Left ventricle myocardium superior (tissue), 1 donor: ENCODE measurements around the gene CD300LG. TPM values are rescaled to one million over a fixed set of nuclear protein-coding genes. Genes with fewer than 3 reads are reported as not detected.
"Not testable (repeated sequence)": the region's sequence is repeated elsewhere in the genome, so short reads cannot be mapped to it uniquely, and the experiment has no call there.

Experiments
- ATAC-seq: fragments of 200-7000 bp; cut with Tn5 transposase; one replicate; pipeline ENCODE4 v1.9.1; 2020; ENCODE audit warnings: mild to moderate bottlenecking, moderate library complexity
- DNase-seq: peaks from one replicate; pipeline ENCODE4 v3.0.0-alpha.2; 2020
- intact Hi-C: fragments of 100-400 bp; cut with micrococcal nuclease; formaldehyde crosslinking; loops from one replicate; pipeline ENCODE4 v1.11.0; 2022
- long read RNA-seq: library from polyadenylated mRNA; unstranded; transcript quantifications from one replicate; pipeline ENCODE4 v2.0.0, GENCODE V29; 2021
- total RNA-seq: library from RNA; stranded (reverse); fragmentation: NEBNext Ultra II Directional; extraction: Animal tissue kit (Norgen Biotek cat#: 25700); gene quantifications from one replicate; pipeline ENCODE4 v1.2.1, GENCODE V29; 2021
- donor health status: DM: no; HTN: yes; CAD: no; lungs with severe emphysema.

CD300LG gene
- 19.1 TPM for total RNA-seq
- long read RNA-seq, partial matches to known transcripts, result 1 of 16 reads
- long read RNA-seq, other reads (novel, unspliced or antisense), result 14 of 16 reads

GRCh38 chr17:43846963-43847371 lies at the start of gene CD300LG:
CD300LG (plus strand) TSS chr17:43847176; CDS start chr17:43847217, 41 bp downstream.
- DNase-seq, result peak; percentile 60

DNA sequence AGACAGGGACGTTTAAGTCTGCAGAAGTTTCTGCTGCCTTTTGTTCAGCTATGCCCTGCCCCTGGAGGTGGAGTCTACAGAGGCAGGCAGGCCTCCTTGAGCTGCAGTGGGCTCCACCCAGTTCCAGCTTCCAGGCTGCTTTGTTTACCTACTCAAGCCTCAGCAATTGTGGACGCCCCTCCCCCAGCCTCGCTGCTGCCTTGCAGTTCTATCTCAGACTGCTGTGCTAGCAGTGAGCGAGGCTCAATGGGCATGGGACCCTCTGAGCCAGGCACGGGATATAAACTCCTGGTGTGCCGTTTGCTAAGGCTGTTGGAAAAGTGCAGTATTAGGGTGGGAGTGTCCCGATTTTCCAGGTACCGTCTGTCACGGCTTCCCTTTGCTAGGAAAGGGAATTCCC lies 49.0 kb upstream of the CD300LG start:
- intact Hi-C loops, ATAC-seq, DNase-seq: not testable (repeated sequence)

More at GRCh38 chr17:43846963-43847371, at the start of gene CD300LG:
- intact Hi-C loops, result no loop called here
- ATAC-seq, result peak; percentile 44

- DNase-seq (no peak), ATAC-seq (peak; percentile 28)
- intact Hi-C loops, result no loop called here
Measured at GRCh38 chr17:43799047-43799446, 47.9 kb upstream of the CD300LG start.

DNA sequence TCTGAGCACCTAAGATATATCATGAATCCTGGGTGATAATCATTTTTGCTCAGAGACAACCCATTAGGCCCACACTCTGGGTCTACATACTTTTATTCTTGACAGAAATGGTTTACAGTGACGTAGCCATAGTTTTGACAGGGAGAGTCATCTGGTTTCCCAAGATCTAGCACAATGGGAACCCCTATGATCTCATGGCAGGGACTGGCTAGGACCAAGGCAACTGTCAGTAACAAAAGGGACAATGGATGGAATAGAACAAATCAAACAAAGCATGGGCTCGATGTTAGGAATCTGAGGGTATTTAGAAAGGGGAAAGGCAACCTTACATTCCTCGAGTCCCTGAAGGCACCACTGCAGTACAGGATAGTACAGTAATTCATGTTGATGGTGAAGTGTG lies 46.2 kb upstream of the CD300LG start:
- intact Hi-C loops, result no loop called here
- ATAC-seq (no peak), DNase-seq (no peak)

GRCh38 chr17:43801844-43802243 lies 45.1 kb upstream of the CD300LG start:
- intact Hi-C loops, result no loop called here
- ATAC-seq (no peak), DNase-seq (no peak)

DNA sequence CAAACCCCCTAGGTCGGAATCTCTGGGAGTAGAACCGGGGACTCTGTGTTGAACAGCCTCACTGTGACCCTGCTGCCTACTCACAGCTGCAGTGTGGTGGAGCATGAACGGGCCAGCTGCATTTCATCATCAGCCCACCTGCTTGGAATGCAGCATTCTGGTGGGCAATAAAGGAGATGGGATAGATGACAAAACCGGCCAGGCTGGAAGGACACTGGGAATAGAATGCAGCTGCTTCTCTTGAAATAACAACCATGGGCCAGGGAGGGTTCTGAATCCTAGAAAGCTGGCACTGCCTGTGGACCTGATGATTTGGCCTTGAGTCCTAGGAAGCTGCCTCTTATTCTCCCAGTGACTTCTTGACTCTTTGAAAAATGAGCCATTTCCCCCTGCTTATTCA lies 43.2 kb upstream of the CD300LG start:
- DNase-seq, result no peak
- ATAC-seq, result no peak
- intact Hi-C loops, result no loop called here

- ATAC-seq (no peak), DNase-seq (no peak)
- intact Hi-C loops, result no loop called here
Measured at GRCh38 chr17:43805117-43805516, 41.9 kb upstream of the CD300LG start.

DNA sequence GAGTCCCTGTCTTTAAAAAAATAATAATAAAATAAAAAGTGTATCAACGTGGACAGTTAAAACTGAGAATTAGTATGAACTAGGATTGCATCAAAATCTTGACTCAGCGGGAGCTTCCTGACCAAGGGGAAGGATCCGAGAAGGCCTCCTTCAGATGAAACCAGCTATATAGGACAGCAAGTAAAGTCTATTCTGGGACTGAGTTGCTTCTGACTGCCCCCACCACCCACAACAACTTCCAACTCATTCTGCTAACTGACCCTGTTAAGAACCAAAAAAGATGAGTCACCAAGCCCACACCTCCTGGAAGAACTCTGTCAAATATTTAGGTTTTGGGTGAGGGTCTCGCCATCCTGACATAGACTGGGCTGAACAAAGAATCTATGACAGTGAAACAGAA lies 38.9 kb upstream of the CD300LG start:
- intact Hi-C loops, result no loop called here
- ATAC-seq, result no peak
- DNase-seq, result no peak

DNA sequence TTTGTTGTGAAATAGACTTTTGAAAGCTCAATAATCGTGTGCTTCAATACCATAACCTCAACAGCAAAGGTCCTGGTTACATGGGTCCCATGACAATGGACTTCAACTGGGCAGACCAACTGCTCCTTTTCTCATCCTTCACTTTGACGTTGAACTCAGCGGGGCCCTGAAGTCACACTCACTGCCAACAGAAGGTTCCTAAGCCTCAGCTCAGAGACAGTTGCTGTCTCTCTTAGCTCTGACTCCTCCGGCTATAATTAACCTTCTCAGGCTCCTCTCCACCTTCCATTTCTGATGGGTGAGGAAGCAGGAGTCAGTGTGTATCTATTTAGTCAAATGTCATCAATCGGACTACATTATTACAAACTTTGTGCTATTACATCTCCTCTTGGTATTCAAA lies 37.9 kb upstream of the CD300LG start:
- ATAC-seq (no peak), DNase-seq (no peak)
- intact Hi-C loops, result no loop called here

GRCh38 chr17:43810226-43810715 lies 36.7 kb upstream of the CD300LG start:
- DNase-seq (no peak), ATAC-seq (no peak)
- intact Hi-C loops, result no loop called here

DNA sequence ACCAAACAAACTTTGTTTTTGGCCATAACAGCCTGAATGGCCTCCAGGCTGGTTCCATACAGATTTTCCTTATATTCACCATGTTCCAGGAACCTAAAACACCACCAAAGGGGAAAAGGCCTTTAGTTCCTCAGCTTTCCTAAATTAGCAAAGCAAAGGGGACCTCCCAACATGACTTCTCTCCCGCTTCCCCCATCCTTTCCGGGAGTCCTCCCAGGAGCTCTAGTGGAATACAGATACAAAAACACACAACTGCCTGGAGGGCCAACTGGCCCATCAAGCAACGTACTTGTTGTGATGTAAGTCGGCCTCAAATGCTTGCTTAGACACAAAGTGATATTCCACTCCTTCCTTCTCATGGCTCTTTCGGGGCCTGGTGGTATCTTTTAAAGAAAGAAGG lies 36.2 kb upstream of the CD300LG start:
- ATAC-seq, result no peak
- intact Hi-C loops, result no loop called here
- no peak for DNase-seq

- intact Hi-C loops, result no loop called here
- no peak for DNase-seq
- ATAC-seq, result no peak
Measured at GRCh38 chr17:43812396-43813265, 34.3 kb upstream of the CD300LG start.

GRCh38 chr17:43813386-43813785 lies 33.6 kb upstream of the CD300LG start:
- DNase-seq, result no peak
- intact Hi-C loops, result no loop called here
- ATAC-seq, result no peak

DNA sequence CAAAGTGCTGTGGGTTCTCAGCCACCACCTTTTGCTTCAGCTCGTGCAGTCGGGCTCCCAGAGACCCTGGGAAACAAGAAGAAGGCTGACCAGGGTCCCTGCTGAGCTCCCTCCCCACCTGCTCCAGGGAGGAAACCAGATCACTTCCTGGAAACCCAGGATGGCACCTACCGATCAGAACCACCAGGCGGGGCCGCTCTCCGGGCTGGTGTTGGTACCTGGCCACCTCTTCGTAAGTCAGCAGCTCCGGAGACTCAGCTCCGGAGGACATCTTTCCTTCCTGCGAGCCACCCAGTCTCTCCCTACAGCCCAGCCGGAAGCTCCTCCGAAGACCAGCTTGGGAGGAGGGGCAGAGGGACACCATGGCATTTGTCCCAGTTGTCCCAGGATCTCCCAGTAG lies 33.0 kb upstream of the CD300LG start:
- intact Hi-C loops, result no loop called here
- no peak for ATAC-seq
- no peak for DNase-seq

DNA sequence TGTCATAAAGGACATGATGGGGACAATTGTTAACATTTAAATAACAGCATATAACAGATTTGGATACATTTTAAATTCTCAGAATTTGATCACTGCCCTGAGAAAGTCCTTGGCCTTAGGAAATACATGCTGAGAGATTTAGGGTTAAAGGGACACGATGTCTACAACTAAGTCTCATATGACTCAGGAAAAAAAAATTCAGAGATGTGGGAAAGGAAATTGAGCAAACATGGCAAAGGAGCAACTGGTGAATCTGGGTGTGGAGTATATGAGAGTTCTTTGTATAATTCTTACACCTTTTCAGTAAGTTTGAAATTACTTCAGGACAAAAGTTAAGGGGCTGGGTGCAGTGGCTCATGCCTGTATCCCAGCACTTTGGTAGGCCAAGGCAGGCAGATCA lies 32.3 kb upstream of the CD300LG start:
- intact Hi-C loops, result no loop called here
- no peak for ATAC-seq

DNA sequence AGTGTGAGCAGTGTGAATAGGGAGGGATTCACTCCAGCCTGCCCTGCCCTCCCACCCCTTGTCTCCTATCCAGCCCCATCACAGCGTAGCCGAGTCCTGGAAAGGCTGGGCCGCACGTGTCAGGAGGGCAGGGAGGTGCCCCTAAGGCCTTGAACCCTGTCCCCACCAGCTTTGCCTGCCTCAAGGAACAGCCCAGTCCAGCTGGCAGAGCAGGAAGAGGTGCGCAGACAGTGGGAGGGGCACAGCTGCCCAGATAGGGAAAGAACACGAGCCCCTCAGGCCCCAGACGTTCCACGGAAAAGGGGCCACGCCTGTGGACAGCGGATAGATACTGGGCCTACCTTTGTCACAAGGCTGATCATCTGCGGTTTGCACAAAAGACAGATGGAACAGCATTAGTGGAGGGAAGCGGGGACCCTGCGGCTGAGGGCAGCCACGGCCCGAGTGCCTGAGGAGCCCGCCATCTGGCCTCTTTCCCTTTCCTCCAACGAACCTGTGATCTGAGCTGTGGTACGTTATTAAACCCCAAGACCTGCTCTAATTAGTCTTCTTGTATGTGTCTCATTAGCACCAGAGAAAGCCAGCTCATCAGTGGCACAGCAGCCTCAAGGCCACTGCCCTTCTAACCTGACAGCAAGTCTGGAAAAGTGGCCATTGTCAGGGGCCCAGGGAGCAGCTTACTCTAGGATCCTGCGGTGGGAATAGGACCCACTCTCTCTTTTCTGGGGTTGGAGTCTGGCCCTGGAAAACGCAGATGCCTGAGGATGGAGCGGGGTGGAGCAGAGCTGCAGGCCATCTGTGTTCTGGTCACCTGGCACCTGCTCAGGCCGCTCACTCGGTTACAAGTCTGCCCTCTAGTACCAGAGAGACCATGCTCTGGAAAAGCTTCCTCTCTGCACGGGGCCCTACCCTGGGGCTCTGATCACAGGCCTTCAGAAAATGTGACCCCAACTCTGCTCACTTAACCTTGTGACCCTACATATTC lies 30.3 kb upstream of the CD300LG start:
- no peak for DNase-seq
- ATAC-seq, result no peak
- intact Hi-C loops, result no loop called here

More for the DNA sequence above, 32.3 kb upstream of the CD300LG start:
- no peak for DNase-seq

GRCh38 chr17:43817826-43818225 lies 29.1 kb upstream of the CD300LG start:
- no peak for ATAC-seq
- no peak for DNase-seq
- intact Hi-C loops, result no loop called here

- ATAC-seq (no peak), DNase-seq (no peak)
- intact Hi-C loops, result no loop called here
Measured at GRCh38 chr17:43818966-43819365, 28.0 kb upstream of the CD300LG start.

GRCh38 chr17:43820759-43821158 lies 26.2 kb upstream of the CD300LG start:
- DNase-seq (no peak), ATAC-seq (no peak)
- intact Hi-C loops, result no loop called here
